ENCODE data around the gene TSPAN9.

DNA sequence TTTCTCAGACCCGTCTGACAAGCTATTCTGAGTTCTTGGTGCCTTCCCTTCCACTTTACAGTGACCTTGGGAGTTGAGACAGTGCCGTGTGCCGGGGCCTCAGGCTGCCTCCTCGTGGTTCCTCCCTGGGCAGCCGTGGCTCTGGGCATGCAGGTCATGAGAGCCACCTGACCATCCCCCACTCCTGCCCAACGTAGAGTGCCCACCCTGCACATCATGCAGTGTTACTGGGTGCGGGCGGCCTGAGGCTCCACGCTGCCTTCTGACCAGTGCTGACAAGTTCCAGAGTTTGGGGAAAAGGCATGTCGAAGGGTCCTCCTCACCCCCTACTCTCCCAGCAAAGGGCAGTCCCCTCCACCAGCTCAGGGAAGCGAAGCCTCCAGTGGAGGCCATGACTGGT is 190.5 kb downstream of the TSPAN9 start:
- TF ChIP-seq, protein P1, sequence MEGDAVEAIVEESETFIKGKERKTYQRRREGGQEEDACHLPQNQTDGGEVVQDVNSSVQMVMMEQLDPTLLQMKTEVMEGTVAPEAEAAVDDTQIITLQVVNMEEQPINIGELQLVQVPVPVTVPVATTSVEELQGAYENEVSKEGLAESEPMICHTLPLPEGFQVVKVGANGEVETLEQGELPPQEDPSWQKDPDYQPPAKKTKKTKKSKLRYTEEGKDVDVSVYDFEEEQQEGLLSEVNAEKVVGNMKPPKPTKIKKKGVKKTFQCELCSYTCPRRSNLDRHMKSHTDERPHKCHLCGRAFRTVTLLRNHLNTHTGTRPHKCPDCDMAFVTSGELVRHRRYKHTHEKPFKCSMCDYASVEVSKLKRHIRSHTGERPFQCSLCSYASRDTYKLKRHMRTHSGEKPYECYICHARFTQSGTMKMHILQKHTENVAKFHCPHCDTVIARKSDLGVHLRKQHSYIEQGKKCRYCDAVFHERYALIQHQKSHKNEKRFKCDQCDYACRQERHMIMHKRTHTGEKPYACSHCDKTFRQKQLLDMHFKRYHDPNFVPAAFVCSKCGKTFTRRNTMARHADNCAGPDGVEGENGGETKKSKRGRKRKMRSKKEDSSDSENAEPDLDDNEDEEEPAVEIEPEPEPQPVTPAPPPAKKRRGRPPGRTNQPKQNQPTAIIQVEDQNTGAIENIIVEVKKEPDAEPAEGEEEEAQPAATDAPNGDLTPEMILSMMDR (IDR thresholded peaks at IDR 0.05): no peak
- no peak for TF ChIP-seq POLR2A (IDR thresholded peaks at IDR 0.05)

All from testis (tissue), 2 donors.